ENCODE data around the gene SMTN.

Gene SMTN

DNA sequence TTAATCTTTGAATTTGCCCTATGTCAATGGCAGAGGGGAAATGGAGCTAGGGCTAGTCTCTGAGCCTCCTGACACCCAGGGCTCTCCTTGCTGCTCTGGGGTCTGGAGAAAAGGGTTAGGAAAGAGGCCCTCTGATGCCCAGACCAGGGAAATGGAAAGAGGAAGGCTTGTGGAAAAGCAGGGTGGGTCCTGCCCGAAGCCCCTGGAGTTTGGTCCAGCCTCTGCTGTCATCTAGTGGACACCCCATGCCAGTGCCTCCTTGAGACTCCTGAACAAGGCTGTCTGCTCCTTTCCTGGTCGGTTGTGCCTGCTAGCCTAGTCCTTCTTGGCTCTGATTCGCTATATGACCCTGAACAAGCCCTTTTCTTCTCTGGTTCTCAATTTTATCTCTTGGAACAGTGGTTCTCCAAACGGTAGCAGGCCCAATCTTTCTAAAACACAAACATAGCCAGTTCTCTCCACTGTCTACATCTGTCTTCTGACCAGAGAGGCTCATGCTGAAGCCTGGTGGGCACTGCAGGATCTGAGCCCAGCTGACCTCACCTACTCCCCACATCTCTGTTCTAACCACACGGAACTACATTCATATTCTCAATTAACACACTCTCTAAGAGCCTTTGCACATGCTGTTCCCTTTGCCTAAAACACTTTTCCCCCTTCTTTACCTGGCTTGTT, 68.0 kb downstream of the SMTN start:
- peak in 2 of 3 donors; percentile 15 to 26 for DNase-seq (ENCODE audit: low read depth in 2 of 3, low spot score in 1 of 3)

DNA sequence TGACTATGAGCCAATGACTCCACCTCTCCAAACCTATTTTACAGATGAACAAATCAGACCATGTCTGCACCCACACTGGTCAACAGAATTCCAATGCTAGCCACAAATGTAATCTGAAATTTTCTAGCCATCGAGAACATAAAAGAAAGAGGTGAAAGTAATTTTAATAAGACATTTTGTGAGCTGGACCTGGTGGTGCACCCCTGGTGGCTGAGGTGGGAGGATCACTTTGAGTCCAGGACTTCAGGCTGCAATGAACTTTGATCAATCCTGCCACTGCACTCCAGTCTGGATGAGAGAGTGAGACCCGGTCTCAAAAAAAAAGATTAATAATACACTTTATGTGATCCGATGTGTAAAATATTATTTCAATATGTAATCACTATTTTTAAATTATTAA, 69.5 kb downstream of the SMTN start:
- DNase-seq (ENCODE audit: low read depth in 2 of 3, low spot score in 1 of 3) = no peak

DNA sequence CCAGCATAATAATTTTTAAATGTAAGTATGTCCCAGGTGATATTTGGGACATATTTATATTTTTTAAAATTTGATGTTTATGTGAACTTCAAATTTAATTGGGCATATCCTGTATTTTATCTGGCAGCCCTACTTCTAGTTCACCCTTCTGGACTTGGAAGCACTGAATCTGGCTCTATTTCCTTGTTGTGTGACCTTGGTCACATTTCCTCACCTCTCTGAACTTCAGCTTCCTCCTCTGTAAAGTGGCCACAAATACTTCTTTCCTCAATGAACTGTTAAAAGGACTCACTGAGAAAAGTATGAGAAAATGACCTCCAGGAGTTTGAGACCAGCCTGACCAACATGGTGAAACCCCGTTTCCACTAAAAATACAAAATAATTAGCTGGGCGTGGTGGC, 70.8 kb downstream of the SMTN start:
- no peak for DNase-seq (ENCODE audit: low read depth in 2 of 3, low spot score in 1 of 3)

DNA sequence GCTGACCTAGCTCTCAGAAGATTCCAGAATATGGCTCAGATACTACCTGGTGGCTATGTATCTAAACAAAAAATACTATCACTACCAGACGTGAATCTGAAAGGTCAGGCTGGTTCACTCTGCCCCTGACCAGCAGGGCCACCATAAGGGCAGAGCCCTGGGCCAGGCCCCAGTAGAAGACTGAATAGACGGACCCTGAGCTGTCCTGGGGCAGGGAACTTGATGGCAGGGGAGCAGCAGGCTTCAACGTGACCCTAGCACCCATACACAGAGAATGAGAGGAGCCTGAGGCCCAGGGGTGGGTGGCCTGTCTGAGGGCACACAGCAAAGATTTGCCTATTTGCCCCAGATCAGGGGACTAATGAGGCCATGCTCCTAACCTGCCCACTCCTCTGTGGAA, 72.2 kb downstream of the SMTN start:
- DNase-seq (ENCODE audit: low read depth in 2 of 3, low spot score in 1 of 3) = no peak
